ENCODE measurements around the gene GNAI1. TPM values are rescaled to one million over a fixed set of nuclear protein-coding genes. Genes with fewer than 3 reads are reported as not detected.

GNAI1 gene
- 77.6 TPM for total RNA-seq

- peak; percentile 61 for DNase-seq
Measured at GRCh38 chr7:80134536-80135308, at the start of gene GNAI1. Gene GNAI1 (plus strand): TSS chr7:80134831. CDS start chr7:80135161, 330 bp downstream.

GRCh38 chr7:80087051-80087770 lies 47.4 kb upstream of the GNAI1 start:
- peak; percentile 44 for DNase-seq

DNA sequence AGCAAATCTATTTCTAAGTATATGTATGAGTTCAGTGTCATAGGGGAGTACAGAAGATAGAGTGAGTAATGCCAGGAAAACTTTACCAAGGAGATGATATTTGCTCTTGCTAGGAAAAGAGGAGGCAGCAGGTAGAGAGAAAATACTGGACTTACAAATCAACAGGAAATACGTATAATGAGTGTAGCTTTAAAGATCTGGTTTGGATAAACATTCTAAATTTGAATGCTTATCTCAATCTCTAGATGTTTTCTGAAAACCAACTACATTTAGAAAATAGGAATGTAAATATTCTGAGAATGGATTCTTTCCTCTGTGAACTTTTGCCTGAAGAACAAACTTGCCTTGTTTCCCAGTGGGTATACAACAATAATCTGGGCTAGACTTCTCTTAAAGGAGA lies 46.9 kb upstream of the GNAI1 start:
- peak; percentile 30 for DNase-seq

DNA sequence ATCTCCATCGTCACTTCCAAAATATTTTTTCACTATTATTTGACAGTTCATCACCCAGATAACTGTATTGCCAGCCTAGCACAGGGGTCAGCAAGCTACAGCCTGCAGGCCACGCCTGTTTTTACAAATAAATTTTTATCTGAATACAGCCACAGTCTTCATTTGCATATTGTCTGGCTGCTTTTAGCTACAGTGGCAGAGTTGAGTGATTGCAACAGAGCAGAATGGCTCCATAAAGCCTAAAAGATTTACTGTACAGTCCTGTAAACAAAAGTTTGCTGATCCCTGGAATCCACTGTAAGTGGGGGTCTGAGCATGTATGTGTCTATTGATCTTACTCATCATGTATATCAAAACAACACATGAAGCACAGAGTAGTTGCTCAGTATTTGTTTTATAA lies 45.9 kb upstream of the GNAI1 start:
- DNase-seq, result no peak

DNA sequence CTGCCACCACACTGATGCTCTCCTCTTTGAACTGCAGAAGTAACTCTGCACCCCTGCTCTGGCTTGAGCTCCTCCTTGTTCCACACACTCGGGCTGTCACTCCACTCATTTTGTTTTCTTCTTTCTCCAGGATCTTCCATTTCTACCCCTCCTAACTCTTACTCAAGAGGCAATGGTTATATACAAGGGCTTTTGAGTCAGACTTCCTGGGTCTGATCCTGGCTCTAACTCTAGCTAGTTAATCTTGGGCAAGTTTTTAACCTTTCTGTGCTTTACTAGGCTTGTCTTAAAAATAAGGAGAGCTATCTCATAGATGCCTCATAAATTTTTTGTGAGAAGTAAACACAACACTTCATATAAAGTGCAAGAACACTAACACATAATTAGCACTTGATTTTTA lies 45.3 kb upstream of the GNAI1 start:
- no peak for DNase-seq

DNA sequence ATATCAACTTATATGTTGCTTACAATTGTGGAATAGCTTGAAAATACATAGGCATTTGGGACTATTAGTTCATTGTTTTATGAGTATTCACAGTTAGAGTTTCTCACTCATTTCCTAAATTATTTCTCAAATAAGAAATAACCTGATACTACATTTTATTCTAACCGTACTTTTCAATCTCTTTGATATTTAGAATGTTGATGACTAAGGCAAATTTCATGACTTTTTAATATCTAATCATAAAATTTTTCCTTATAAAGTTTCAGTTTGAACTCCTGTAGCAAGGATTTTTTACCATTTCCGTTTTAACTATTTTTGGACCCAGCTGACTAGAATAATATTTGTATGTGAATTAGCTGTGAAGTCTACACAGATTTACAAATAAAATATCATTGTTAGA lies 41.3 kb upstream of the GNAI1 start:
- DNase-seq, result no peak

GRCh38 chr7:80095545-80095944 lies 39.1 kb upstream of the GNAI1 start:
- DNase-seq, result peak; percentile 13

- no peak for DNase-seq
Measured at GRCh38 chr7:80097756-80098155, 36.9 kb upstream of the GNAI1 start.

GRCh38 chr7:80098795-80099194 lies 35.8 kb upstream of the GNAI1 start:
- DNase-seq, result no peak

DNA sequence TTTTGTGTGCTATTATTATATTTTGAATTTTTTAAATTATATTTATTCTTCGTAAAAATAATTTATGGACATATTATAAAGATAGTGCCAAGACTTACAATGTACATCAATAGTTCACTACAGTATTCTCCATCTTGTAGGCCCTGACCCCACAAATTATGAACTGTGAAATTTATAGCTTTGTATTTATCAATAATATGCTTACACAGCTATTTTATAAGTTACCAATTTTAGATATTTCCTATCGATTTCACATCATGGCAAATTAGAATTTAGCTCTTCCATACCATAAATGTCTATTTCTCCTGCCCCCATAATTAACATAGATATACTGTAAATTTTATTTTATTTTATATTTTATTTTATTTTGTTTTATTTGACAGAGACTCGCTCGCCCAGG lies 34.4 kb upstream of the GNAI1 start:
- no peak for DNase-seq

DNA sequence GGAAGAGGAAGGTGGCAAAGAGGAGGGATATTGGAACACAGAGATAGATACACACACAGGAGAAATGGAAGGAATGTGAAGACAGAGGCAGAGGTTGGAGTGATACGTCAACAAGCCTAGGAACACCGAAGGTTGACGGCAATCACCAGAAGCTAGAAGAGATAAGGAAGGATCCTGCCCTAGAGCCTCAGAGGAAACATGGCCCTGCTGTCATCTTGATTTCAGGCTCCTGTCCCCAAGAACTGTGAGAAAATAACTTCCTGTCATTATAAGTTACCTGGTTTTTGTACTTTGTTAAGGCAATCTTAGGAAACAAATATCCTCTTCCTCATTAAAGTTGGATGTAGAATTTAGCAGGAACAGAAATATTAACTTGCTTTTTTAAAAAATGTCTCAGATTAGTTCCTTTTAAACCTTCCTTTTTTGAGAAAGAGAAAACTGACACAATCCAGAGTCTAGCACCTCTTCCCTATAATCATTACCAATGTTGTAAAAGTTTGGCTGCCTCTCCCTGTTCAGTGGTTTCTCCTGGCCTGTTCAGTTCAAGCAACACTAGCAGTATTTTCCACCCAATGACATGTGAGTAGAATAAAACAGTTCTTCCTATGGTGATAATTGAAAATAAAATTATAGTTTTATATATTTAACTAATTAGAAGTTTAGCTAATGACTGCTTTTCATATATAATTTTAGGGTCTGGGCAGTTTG lies 28.8 kb upstream of the GNAI1 start:
- DNase-seq, result no peak

DNA sequence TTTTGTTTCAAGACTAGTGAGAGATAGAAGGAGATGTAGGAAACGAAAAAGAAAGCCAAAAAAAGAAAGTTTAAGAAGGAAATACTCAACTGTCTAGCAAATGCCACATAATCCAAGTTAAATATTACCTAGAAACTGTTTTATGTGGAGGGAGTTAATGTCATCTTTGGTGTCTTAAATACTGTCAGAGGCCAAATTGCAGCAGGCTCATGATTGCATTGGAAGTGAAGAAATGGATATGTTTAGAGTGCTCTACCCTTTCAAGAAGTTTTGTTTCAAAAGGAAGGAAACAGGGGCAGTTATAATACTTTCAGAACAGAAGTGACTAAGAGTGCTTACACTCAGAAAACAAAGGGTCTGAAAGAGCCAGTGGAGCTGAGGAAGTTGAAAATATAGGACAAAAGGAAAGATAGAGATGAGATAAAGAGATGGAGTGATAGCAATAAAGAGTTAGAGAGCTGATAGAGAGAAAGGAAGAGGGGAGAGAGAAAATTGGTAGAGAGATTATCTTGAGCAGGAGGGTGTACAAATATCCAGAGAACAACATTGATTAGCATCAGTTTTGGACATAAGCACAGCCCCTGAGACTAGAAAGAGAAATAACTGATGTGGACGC lies 28.0 kb upstream of the GNAI1 start:
- no peak for DNase-seq

DNA sequence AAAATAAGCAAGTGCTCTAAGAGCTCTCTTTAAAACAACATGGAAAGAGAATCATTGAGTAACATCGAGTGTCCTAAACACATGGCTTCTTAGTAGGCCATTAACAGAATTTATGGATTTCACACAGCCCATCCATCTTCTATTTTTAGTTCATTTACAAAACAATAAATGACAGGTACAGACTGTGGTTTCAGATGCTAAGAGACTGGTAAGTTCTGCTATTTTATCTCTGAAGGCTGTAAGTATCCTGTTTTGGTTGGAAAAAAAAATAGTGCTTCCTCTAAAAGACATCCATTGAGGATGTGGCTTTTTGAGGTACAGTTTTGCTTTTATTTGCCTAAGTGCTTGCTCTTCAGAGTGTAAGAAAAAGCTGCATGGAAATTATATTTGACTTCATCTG lies 27.4 kb upstream of the GNAI1 start:
- DNase-seq, result no peak

DNA sequence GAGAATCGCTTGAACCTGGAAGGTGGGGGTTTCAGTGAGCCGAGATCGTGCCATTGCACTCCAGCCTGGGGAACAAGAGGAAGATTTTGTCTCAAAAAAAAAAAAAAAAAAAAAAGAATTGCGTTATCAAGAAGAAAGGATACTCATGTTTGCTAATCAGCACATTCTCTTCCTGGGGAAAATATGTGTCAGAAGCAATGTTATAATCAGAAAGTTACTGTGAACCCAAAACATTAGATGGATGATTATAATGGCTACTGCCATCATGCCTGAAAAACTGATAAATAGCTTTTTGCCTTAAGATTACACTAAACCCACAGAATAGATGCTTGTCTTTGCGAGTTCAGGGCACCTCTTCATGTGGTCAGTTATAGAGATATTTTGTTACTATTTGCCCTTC lies 24.3 kb upstream of the GNAI1 start:
- DNase-seq, result no peak

- DNase-seq, result no peak
Measured at GRCh38 chr7:80114159-80114558, 20.5 kb upstream of the GNAI1 start.

- DNase-seq, result no peak
Measured at GRCh38 chr7:80124526-80125264, 9.9 kb upstream of the GNAI1 start.

- DNase-seq, result no peak
Measured at GRCh38 chr7:80127412-80128160, 7.0 kb upstream of the GNAI1 start.

- no peak for DNase-seq
Measured at GRCh38 chr7:80128918-80129317, 5.7 kb upstream of the GNAI1 start.

DNA sequence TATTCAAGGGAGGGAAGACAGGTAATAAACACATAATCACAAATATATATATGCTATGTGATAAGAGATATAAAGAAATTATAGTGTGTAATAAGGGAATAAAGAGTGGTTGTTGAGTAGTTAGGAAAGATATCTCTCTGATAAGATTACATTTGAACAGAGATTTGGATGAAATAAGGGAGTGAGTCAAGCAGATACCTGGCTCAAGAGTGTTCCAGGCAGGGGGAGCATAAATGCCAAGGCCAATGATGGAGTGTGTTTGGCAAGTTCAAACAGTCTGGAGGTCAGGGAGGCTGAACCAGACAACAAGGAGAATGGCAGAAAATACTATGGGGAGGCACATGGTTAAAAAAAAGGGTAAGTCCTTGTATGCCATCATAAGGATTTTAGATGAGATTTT lies 4.8 kb upstream of the GNAI1 start:
- DNase-seq, result no peak

GRCh38 chr7:80131675-80132435 lies 2.8 kb upstream of the GNAI1 start:
- DNase-seq, result no peak

DNA sequence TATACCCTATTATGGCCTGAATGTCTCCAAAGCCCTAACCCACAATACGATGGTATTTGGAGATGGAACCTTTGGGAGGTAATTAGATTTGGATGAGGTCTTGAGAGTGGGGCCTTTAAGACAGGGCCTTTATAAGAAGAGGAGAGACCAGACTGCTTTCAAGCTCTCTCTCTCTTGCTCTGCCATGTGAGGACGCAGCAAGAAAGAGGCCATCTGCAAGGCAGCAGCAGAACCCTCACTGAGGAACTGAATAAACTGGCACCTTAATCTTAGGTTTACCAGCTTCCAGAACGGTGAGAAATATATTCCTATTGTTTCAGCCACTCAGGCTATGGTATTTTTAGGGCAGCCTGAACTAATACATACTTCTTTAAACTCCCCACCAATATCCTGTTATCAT lies 2.0 kb upstream of the GNAI1 start:
- no peak for DNase-seq
